PC-3 (cell line): Measurements from ENCODE around the gene DNM3. TPM values are rescaled to one million over a fixed set of nuclear protein-coding genes. Genes with fewer than 3 reads are reported as not detected.

Experiments
- ATAC-seq: fragments of 200-7000 bp; cut with Tn5 transposase; 2 replicates; pipeline ENCODE4 v1.9.1; 2020; ENCODE audit warnings: mild to moderate bottlenecking, moderate library complexity
- Bru-seq: library from RNA; stranded (reverse); fragments of 400-500 nt; gene quantifications from one replicate; lab custom pipeline; 2021; lab: Mats Ljungman, UMichigan
- BruChase-seq, 2 experiments: library from RNA; stranded (reverse); fragments of 400-500 nt; gene quantifications; one replicate each; lab custom pipeline; 2021; lab: Mats Ljungman, UMichigan
- BruUV-seq: library from RNA; stranded (reverse); fragments of 400-500 nt; replicated peaks from 2 replicates; lab custom pipeline; 2021; lab: Mats Ljungman, UMichigan
- CTCF ChIA-PET: fragments of 300-600 bp; sonication (Branson Sonifier 250); formaldehyde crosslinking; loops from one replicate; lab custom pipeline; 2022; ENCODE audit warnings: antibody characterized with exemption; lab: Charles Lee
- POLR2A ChIA-PET: fragments of 300-600 bp; sonication (Branson Sonifier 250); formaldehyde crosslinking; loops from one replicate; lab custom pipeline; 2022; ENCODE audit warnings: antibody characterized with exemption; ENCODE audit not compliant: unreplicated experiment; lab: Charles Lee
- DNase-seq: peaks from one replicate; pipeline ENCODE4 v3.0.0-alpha.2; 2015
- H2AFZ ChIP-seq: fragments of 300-600 bp; sonication (generic); 2 replicates; pipeline ENCODE4 v1.6.0; 2016; ENCODE audit warnings: antibody characterized with exemption, low read length
- H3F3A ChIP-seq: fragments of 300-600 bp; sonication (generic); one replicate; pipeline ENCODE4 v1.6.0; 2017; ENCODE audit warnings: antibody characterized with exemption, low read length, control low read depth, mild to moderate bottlenecking; ENCODE audit not compliant: unreplicated experiment
- H3K27ac ChIP-seq: fragments of 300-600 bp; sonication (generic); 2 replicates; pipeline ENCODE4 v1.5.1; 2016; ENCODE audit warnings: mild to moderate bottlenecking, low read length
- H3K27me3 ChIP-seq: fragments of 300-600 bp; sonication (generic); 2 replicates; pipeline ENCODE4 v1.6.1; 2016; ENCODE audit warnings: low read length, mixed read lengths
- H3K36me3 ChIP-seq: fragments of 300-600 bp; sonication (generic); 2 replicates; pipeline ENCODE4 v1.6.1; 2016; ENCODE audit warnings: low read depth, mixed run types, low read length, mixed read lengths
- H3K4me1 ChIP-seq: fragments of 300-600 bp; sonication (generic); 2 replicates; pipeline ENCODE4 v1.5.1; 2016; ENCODE audit warnings: low read length; ENCODE audit not compliant: insufficient read depth
- H3K4me2 ChIP-seq: fragments of 300-600 bp; sonication (generic); 2 replicates; pipeline ENCODE4 v1.6.0; 2016; ENCODE audit warnings: low read length
- H3K4me3 ChIP-seq: fragments of 300-600 bp; sonication (generic); 2 replicates; pipeline ENCODE4 v1.5.1; 2016; ENCODE audit warnings: mild to moderate bottlenecking, low read length, mixed read lengths
- H3K79me2 ChIP-seq: fragments of 300-600 bp; sonication (generic); 2 replicates; pipeline ENCODE4 v1.6.1; 2017; ENCODE audit warnings: low read length, mixed read lengths
- H3K9ac ChIP-seq: fragments of 300-600 bp; sonication (generic); 2 replicates; pipeline ENCODE4 v1.6.0; 2016; ENCODE audit warnings: mild to moderate bottlenecking, low read length
- H3K9me2 ChIP-seq: fragments of 300-600 bp; sonication (generic); replicated peaks from 2 replicates; pipeline ENCODE4 v1.6.1; 2016; ENCODE audit warnings: mixed run types, low read length, mixed read lengths
- H3K9me3 ChIP-seq: fragments of 300-600 bp; sonication (generic); 2 replicates; pipeline ENCODE4 v1.6.1; 2016; ENCODE audit warnings: low read length, mixed read lengths
- H4K20me1 ChIP-seq: fragments of 300-600 bp; sonication (generic); 2 replicates; pipeline ENCODE4 v1.6.1; 2016; ENCODE audit warnings: low read length, mixed read lengths
- EZH2 ChIP-seq: fragments of 300-600 bp; sonication (generic); IDR thresholded peaks from one replicate; pipeline ENCODE4 v1.6.1; 2017; ENCODE audit warnings: antibody characterized with exemption, mild to moderate bottlenecking, low read length; ENCODE audit not compliant: unreplicated experiment
- EZH2phosphoT487 ChIP-seq: fragments of 300-600 bp; sonication (generic); IDR thresholded peaks from 2 replicates; pipeline ENCODE4 v1.6.1; 2018; ENCODE audit warnings: mild to moderate bottlenecking, antibody characterized with exemption, low read length, borderline replicate concordance
- intact Hi-C: fragments of 100-400 bp; cut with micrococcal nuclease; formaldehyde crosslinking; loops from 2 replicates; pipeline ENCODE4 v1.9.0; 2023
- long read RNA-seq: library from polyadenylated mRNA; unstranded; transcript quantifications from one replicate; pipeline ENCODE4 v2.0.0, GENCODE V29; 2021; ENCODE audit not compliant: unreplicated experiment
- total RNA-seq: library from RNA; depleted of rRNA; stranded (reverse); fragments of >200 nt; gene quantifications from 2 replicates; pipeline ENCODE4 v1.2.3, GENCODE V29; 2014; rRNA removed
- TF ChIP-seq, protein P1 (sequence below): fragments of 300-600 bp; sonication (generic); conservative IDR thresholded peaks from 2 replicates; pipeline ENCODE4 v1.5.1; 2017; ENCODE audit warnings: antibody characterized with exemption, low read depth, mild to moderate bottlenecking, low read length

Gene DNM3
- total RNA-seq: 0.46 and 0.98 TPM in 2 replicates
- percentile 38 among the genes with signal in this experiment for Bru-seq, nascent RNA
- percentile 41 among the genes with signal in this experiment for BruChase-seq, experiment 1, labeled RNA remaining after a 6-hour chase
- percentile 47 among the genes with signal in this experiment for BruChase-seq, experiment 2, labeled RNA remaining after a 2-hour chase
- long read RNA-seq, partial matches to known transcripts: 2 of 9 reads
- long read RNA-seq, other reads (novel, unspliced or antisense): 7 of 9 reads

DNA sequence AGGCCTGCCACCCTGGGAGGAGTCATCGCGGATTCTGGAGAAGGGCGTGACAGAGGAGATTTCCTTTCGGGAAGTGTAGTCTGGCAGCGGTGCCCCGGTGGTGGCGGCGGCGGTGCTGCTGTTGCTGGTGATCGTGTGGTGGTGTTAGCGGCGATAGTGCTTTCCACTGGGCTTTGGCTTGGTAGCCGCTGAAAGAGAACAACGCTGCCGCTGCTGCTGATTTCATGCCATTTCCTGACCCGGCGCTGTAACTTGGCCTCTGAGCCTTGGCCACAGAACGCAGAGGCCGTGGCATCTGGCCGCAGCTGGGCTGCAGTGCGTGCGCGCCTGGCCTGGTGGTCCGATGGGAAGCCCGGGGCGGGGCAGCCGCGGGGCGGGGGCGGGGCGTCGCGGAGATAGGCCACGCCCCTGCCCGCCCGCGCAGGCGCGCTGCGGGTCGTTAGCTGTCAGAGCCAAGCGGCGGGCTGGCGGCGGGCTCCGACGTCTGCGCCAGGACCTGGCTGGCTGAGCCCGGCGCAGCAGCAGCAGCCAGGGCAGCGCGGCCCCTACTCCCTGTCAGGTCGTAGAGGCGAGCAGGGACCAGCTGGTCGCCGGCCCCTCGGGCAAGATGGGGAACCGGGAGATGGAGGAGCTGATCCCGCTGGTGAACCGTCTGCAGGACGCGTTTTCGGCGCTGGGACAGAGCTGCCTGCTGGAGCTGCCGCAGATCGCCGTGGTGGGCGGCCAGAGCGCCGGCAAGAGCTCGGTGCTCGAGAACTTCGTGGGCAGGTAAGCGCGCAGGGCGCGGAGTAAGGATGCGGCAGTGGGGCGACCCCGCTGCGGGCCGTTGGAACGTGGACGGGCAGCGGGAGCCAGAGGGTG, at the start of gene DNM3:
Gene DNM3 (plus strand): TSS at position 449 of the 861 bp plus-strand sequence. CDS start 159 bp downstream, at position 608.
- intact Hi-C loops: no loop called here
- H3F3A ChIP-seq: no peaks in the 10 kb centered on the region
- BruUV-seq: no TSS peak
- ChIA-PET POLR2A (no interaction called here), CTCF (no interaction called here)
- no peaks in the 10 kb centered on the region for H4K20me1 ChIP-seq
- no peak; the same call in 1 of the 2 replicates for ATAC-seq
- H3K27ac ChIP-seq: no peak within 1 kb of the TSS
- H3K4me2 ChIP-seq: no peak within 1 kb of the TSS
- no peaks in the 10 kb centered on the region; the same call in 1 of the 2 replicates for H3K9me2 ChIP-seq
- no peaks in the 10 kb centered on the region for H3K4me1 ChIP-seq
- DNase-seq: no peak
- H3K4me3 ChIP-seq: no peak within 1 kb of the TSS
- H3K9ac ChIP-seq: no peak within 1 kb of the TSS
- H3K36me3 ChIP-seq: no peaks in the 10 kb centered on the region
- no peaks in the 10 kb centered on the region for H3K79me2 ChIP-seq
- TF ChIP-seq EZH2 (no peak), EZH2phosphoT487 (no peak)
- TF ChIP-seq, protein P1, sequence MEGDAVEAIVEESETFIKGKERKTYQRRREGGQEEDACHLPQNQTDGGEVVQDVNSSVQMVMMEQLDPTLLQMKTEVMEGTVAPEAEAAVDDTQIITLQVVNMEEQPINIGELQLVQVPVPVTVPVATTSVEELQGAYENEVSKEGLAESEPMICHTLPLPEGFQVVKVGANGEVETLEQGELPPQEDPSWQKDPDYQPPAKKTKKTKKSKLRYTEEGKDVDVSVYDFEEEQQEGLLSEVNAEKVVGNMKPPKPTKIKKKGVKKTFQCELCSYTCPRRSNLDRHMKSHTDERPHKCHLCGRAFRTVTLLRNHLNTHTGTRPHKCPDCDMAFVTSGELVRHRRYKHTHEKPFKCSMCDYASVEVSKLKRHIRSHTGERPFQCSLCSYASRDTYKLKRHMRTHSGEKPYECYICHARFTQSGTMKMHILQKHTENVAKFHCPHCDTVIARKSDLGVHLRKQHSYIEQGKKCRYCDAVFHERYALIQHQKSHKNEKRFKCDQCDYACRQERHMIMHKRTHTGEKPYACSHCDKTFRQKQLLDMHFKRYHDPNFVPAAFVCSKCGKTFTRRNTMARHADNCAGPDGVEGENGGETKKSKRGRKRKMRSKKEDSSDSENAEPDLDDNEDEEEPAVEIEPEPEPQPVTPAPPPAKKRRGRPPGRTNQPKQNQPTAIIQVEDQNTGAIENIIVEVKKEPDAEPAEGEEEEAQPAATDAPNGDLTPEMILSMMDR: no peak
- H3K9me3 ChIP-seq: no peaks in the 10 kb centered on the region
- H3K27me3 ChIP-seq: peaks cover 80% of the 10 kb centered on the region
- H2AFZ ChIP-seq: no peak within 1 kb of the TSS

DNA sequence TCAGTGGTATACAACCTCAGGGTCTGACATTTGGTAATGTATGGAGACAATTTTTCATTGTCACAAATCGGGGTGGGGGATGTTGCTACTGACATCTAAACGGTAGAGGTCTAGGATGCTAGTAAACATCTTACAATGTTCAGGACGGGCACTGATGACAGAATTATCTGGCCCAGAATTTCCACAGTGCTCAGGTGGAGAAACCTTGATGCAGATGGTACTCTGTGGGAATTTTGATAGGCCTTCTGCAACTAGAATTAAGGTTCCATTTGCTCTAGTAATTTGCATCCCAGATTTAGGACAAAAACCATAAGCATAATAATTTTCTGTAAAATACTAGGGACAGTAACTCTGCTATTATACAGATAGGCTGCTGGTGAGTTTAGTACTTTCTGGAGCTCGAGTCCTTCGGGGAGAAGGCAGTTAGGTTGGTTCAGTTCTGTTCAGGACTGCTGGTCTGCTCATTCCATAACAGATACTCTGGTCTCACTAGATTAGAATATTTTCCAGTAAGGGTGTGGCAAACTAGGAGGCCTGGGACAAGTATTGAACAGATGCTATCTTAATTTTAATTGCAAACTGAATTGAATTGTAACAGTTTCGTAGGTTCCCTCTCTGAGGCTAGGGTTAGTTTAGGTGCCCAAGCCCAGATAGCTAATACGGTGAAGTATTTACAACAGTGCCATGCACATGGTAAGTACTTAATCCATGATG, 48.5 kb upstream of the DNM3 start:
- TF ChIP-seq EZH2 (no peak), EZH2phosphoT487 (no peak)
- TF ChIP-seq, protein P1: no peak
- H3K36me3 ChIP-seq: peaks cover 97% of the 10 kb centered on the region
- POLR2A ChIA-PET: interaction anchor here (0.6 kb wide), 2 partner anchors 228 to 309 kb away, joined by 5 to 6 read pairs; no protein-coding TSS in a partner anchor

More for the DNA sequence above, 48.5 kb upstream of the DNM3 start:
- Histone ChIP-seq H3K4me2 (no peak overlapping the region), H3K4me3 (no peak overlapping the region), H3K27me3 (no peaks in the 10 kb centered on the region), H4K20me1 (0 out of 2 replicates have a peak, but pooled peaks cover 5% of the 10 kb centered on the region), H3K9ac (no peak overlapping the region), H3K27ac (no peak overlapping the region), H3K4me1 (peaks cover 18% of the 10 kb centered on the region), H3K79me2 (peaks cover 37% of the 10 kb centered on the region), H3F3A (peaks cover 9% of the 10 kb centered on the region), H2AFZ (no peak overlapping the region), H3K9me2 (no peaks in the 10 kb centered on the region), H3K9me3 (no peaks in the 10 kb centered on the region)
- BruUV-seq: no TSS peak
- intact Hi-C loops: no loop called here
- ATAC-seq (no peak), DNase-seq (no peak)
- CTCF ChIA-PET: no interaction called here
